RWPE2 (cell line): Measurements from ENCODE around the gene PEX14.

ENCODE experiments used
- ATAC-seq: fragments of 200-7000 bp; cut with Tn5 transposase; 3 replicates; pipeline ENCODE4 v1.9.1; 2021; ENCODE audit warnings: low read depth
- DNase-seq: peaks from one replicate; pipeline ENCODE4 v3.0.0-alpha.2; 2020; ENCODE audit warnings: low spot score
- H3K27ac ChIP-seq: fragments of 450-650 bp; 2 replicates; pipeline ENCODE4 v1.5.1; 2017; ENCODE audit warnings: mild to moderate bottlenecking; ENCODE audit not compliant: poor library complexity, severe bottlenecking
- H3K27me3 ChIP-seq: fragments of 250-450 bp; sonication (Bioruptor Pico); 2 replicates; pipeline ENCODE4 v1.5.1; 2021; ENCODE audit warnings: mild to moderate bottlenecking, moderate library complexity; ENCODE audit not compliant: insufficient read depth, poor library complexity, severe bottlenecking
- H3K36me3 ChIP-seq: fragments of 250-450 bp; sonication (Bioruptor Pico); 2 replicates; pipeline ENCODE4 v1.5.1; 2020; ENCODE audit warnings: low read depth, mild to moderate bottlenecking, moderate library complexity
- H3K4me1 ChIP-seq: fragments of 250-450 bp; sonication (Bioruptor Pico); 2 replicates; pipeline ENCODE4 v1.5.1; 2021; ENCODE audit warnings: mild to moderate bottlenecking, moderate library complexity; ENCODE audit not compliant: insufficient read depth, poor library complexity, severe bottlenecking
- H3K4me3 ChIP-seq: fragments of 250-450 bp; sonication (Bioruptor Pico); 2 replicates; pipeline ENCODE4 v1.5.1; 2021; ENCODE audit warnings: mild to moderate bottlenecking, moderate library complexity; ENCODE audit not compliant: severe bottlenecking
- H3K9me3 ChIP-seq: fragments of 250-450 bp; sonication (Bioruptor Pico); 2 replicates; pipeline ENCODE4 v1.5.1; 2021; ENCODE audit warnings: mild to moderate bottlenecking, moderate library complexity; ENCODE audit not compliant: severe bottlenecking
- CTCF ChIP-seq: fragments of 450-650 bp; IDR thresholded peaks from one replicate; pipeline ENCODE4 v1.5.1; 2017; ENCODE audit warnings: mild to moderate bottlenecking, moderate library complexity; ENCODE audit not compliant: poor library complexity, severe bottlenecking

Gene PEX14

GRCh38 chr1:10674222-10674621, 199.5 kb downstream of the PEX14 start:
- H3K4me1 ChIP-seq: no peaks in the 10 kb centered on the region
- ATAC-seq: no peak
- no peak for TF ChIP-seq CTCF

DNA sequence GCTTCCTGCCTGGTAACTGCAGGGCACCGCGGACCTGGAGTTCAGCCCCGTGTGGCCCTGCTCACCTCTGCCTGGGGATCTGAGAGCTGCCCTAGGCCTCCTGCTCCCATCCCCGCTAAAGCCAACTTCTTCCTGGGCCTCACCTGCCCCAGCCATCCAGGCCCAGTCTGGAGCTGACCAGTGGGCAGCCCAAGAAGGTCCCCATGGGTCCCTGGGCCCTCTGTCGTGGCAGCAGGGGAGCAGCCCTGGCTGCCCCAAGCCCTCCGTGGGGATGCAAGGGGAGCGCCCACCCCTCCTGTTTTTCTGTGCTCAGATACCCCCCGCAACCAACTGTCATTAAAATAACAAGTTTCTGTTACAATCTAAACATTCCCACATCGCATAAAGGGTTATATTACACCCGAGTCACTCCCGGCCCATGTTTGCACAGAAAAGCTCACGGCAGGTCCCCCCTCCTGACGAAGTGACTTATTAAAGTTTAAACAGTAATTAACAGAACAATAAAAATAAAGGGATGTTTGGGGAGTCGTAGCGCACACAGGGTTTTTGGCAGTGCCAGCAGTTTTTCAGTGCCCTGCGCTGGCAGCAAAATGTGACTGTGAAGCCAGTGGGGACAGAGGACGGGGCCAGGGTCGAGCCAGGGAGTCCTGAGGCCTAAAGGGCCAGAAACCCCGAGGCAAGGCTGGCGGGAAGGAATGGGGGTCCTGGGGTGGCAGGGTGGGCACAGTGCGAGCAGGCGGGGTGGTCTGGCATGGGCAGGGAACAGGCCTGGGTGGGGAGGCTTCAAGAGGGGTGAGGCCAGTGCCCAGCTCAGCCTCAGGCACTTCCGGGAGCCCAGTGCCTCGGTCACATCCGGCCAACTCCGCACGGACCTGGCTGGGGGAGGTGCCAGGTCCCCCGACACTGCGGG, 200.2 kb downstream of the PEX14 start:
- Histone ChIP-seq H3K36me3 (no peaks in the 10 kb centered on the region), H3K4me3 (no peak overlapping the region), H3K27me3 (no peaks in the 10 kb centered on the region), H3K4me1 (no peaks in the 10 kb centered on the region), H3K27ac (no peak overlapping the region), H3K9me3 (no peaks in the 10 kb centered on the region)
- no peak for ATAC-seq
- no peak for DNase-seq
- TF ChIP-seq CTCF: no peak

More at GRCh38 chr1:10674222-10674621, 199.5 kb downstream of the PEX14 start:
- H3K36me3 ChIP-seq: no peaks in the 10 kb centered on the region
- no peak overlapping the region for H3K27ac ChIP-seq
- no peaks in the 10 kb centered on the region for H3K27me3 ChIP-seq
- H3K9me3 ChIP-seq: no peaks in the 10 kb centered on the region
- DNase-seq: no peak
- H3K4me3 ChIP-seq: no peak overlapping the region

DNA sequence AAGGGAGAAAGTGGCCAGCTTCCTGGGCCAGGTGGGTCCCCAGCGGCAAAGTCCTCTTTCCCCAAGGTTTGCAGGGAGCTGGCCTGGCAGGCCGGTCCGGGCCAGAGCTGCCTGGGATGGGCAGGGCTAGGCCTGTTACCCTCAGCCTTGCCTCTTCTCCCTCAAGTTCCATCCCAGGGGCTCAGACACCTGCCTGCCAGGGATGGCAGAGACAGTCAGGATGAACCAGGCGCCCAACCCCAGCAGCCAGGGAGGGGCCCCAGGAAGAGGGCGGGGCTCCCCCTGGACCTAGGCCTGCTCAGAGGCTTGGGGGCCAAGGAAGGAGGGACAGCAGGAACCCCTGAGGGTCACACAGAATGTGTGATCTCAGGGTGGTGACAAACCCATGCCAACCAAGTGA, 201.1 kb downstream of the PEX14 start:
- H3K27me3 ChIP-seq: no peaks in the 10 kb centered on the region

DNA sequence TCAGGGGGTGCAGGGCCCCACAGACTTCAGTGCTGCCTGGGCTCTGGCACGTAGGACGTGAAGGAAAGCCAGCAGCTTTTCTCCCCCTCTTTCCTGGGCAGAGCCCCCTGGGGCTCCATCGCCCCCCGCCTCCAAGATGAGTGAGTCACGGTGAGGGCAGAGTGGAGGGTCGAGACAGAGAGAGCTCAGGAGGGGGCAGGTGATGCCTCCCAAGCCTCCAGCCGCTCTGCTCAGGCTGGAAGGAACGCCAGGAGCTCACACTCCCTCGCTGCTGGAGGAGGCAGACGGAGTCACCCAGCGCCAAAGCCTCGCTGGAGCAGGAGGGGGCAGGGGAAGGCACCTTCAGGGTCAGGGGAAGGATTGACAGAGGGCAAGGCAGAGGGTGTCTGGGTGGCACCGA, 202.2 kb downstream of the PEX14 start:
- Histone ChIP-seq H3K4me3 (no peak overlapping the region), H3K27ac (no peak overlapping the region), H3K36me3 (no peaks in the 10 kb centered on the region), H3K9me3 (no peaks in the 10 kb centered on the region), H3K4me1 (no peaks in the 10 kb centered on the region), H3K27me3 (no peaks in the 10 kb centered on the region)
- DNase-seq: no peak
- TF ChIP-seq CTCF: no peak
- no peak for ATAC-seq

More for the DNA sequence above, 201.1 kb downstream of the PEX14 start:
- H3K4me1 ChIP-seq: no peaks in the 10 kb centered on the region
- no peak overlapping the region for H3K4me3 ChIP-seq
- no peak for TF ChIP-seq CTCF
- DNase-seq (no peak), ATAC-seq (no peak)
- no peaks in the 10 kb centered on the region for H3K36me3 ChIP-seq
- no peak overlapping the region for H3K27ac ChIP-seq
- no peaks in the 10 kb centered on the region for H3K9me3 ChIP-seq
